T1000 (cell line): ENCODE results near the gene NPAS2.

ENCODE experiments used
- DNase-seq: peaks from one replicate; lab custom pipeline; 2025; ENCODE audit warnings: mixed read lengths; lab: John Stamatoyannopoulos, UW

NPAS2 gene

GRCh38 chr2:100853909-100854810 is 34.2 kb downstream of the NPAS2 start:
- no peak for DNase-seq

- DNase-seq: no peak
These were observed 35.1 kb downstream of the NPAS2 start for GRCh38 chr2:100855084-100855483.

GRCh38 chr2:100855606-100856005 is 35.7 kb downstream of the NPAS2 start:
- no peak for DNase-seq

GRCh38 chr2:100856732-100857131 is 36.8 kb downstream of the NPAS2 start:
- no peak for DNase-seq

- no peak for DNase-seq
These were observed 37.4 kb downstream of the NPAS2 start for GRCh38 chr2:100857341-100857740.

GRCh38 chr2:100857915-100858314 is 38.0 kb downstream of the NPAS2 start:
- no peak for DNase-seq

GRCh38 chr2:100859902-100860301 is 40.0 kb downstream of the NPAS2 start:
- DNase-seq: no peak

- no peak for DNase-seq
These were observed 41.4 kb downstream of the NPAS2 start for GRCh38 chr2:100861340-100861739.

- DNase-seq: no peak
These were observed 42.1 kb downstream of the NPAS2 start for GRCh38 chr2:100862081-100862480.

- DNase-seq: no peak
These were observed 46.0 kb downstream of the NPAS2 start for GRCh38 chr2:100865816-100866460.

- DNase-seq: no peak
These were observed 48.1 kb downstream of the NPAS2 start for GRCh38 chr2:100868083-100868482.

GRCh38 chr2:100869120-100869519 is 49.2 kb downstream of the NPAS2 start:
- no peak for DNase-seq

- no peak for DNase-seq
These were observed 51.0 kb downstream of the NPAS2 start for GRCh38 chr2:100870652-100871531.

- no peak for DNase-seq
These were observed 55.7 kb downstream of the NPAS2 start for GRCh38 chr2:100875516-100876230.

GRCh38 chr2:100876231-100876860 is 56.4 kb downstream of the NPAS2 start:
- no peak for DNase-seq

- no peak for DNase-seq
These were observed 57.6 kb downstream of the NPAS2 start for GRCh38 chr2:100877555-100877954.

- DNase-seq: no peak
These were observed 58.3 kb downstream of the NPAS2 start for GRCh38 chr2:100878000-100878791.

GRCh38 chr2:100879296-100879695 is 59.4 kb downstream of the NPAS2 start:
- DNase-seq: no peak

- DNase-seq: no peak
These were observed 60.1 kb downstream of the NPAS2 start for GRCh38 chr2:100880036-100880435.

GRCh38 chr2:100880730-100881129 is 60.8 kb downstream of the NPAS2 start:
- DNase-seq: no peak
